ENCODE results near the gene NR4A1.

DNA sequence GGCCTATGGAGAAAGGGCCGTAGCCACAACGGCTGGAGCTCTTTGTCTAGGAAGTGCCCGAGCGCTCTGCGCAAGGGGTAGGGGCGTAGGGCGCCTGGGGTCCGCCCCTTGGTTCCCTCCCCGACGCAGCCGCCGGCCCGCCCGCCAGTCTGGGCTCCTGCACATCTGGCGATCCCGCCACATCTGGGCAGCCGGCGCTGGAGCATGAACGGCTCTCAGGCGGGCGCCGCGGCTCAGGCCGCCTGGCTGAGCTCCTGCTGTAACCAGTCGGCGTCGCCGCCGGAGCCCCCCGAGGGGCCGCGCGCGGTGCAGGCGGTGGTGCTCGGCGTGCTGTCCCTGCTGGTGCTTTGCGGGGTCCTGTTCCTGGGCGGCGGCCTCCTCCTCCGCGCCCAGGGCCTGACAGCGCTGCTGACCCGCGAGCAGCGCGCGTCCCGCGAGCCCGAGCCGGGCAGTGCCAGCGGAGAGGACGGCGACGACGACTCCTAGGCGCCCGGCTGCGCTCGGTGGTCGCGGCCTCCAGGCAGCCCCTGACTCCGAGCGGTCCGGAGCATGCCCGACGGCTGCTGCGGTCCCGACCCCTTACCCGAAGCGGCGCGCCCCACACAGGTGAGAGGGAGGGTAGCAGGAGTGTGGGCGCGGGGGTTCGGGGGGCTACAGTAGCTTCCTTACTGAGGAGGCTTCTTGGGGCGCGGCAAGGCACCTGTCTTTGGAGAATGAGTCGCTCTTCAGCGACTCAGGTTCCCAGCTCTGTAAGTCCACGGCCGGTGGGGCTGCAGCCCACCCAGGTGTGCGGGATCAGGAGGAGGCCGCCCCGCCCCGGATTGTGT, 28.5 kb downstream of the NR4A1 start, which contains the start of gene SMIM41:
- no peak for TF ChIP-seq POLR2A (IDR thresholded peaks at IDR 0.05)
- TF ChIP-seq, protein P1, sequence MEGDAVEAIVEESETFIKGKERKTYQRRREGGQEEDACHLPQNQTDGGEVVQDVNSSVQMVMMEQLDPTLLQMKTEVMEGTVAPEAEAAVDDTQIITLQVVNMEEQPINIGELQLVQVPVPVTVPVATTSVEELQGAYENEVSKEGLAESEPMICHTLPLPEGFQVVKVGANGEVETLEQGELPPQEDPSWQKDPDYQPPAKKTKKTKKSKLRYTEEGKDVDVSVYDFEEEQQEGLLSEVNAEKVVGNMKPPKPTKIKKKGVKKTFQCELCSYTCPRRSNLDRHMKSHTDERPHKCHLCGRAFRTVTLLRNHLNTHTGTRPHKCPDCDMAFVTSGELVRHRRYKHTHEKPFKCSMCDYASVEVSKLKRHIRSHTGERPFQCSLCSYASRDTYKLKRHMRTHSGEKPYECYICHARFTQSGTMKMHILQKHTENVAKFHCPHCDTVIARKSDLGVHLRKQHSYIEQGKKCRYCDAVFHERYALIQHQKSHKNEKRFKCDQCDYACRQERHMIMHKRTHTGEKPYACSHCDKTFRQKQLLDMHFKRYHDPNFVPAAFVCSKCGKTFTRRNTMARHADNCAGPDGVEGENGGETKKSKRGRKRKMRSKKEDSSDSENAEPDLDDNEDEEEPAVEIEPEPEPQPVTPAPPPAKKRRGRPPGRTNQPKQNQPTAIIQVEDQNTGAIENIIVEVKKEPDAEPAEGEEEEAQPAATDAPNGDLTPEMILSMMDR (IDR thresholded peaks at IDR 0.05), result no peak
